Urinary bladder (tissue), 4 donors: ENCODE measurements around the gene JARID2. TPM values are rescaled to one million over a fixed set of nuclear protein-coding genes. Genes with fewer than 3 reads are reported as not detected.

Source experiments
- DNase-seq: peaks from one replicate; pipeline ENCODE4 v3.0.0-alpha.2; 2015; ENCODE audit errors: extremely low spot score
- H3K27ac ChIP-seq: one replicate; pipeline ENCODE4 v1.5.1; 2013; ENCODE audit warnings: low read depth, mild to moderate bottlenecking, moderate library complexity
- H3K36me3 ChIP-seq: one replicate; pipeline ENCODE4 v1.6.1; 2013; ENCODE audit warnings: mild to moderate bottlenecking, moderate library complexity; ENCODE audit not compliant: insufficient read depth
- H3K4me1 ChIP-seq: one replicate; pipeline ENCODE4 v1.6.1; 2013; ENCODE audit warnings: mild to moderate bottlenecking, moderate library complexity; ENCODE audit not compliant: insufficient read depth
- H3K4me3 ChIP-seq: one replicate; pipeline ENCODE4 v1.5.1; 2013; ENCODE audit warnings: low read depth, low read length
- WGBS: extraction: QIAGEN DNeasy Blood & Tissue Kit; methylation state at CpG from one replicate; pipeline ENCODE4 v1.1.7; 2013; 5-methylcytosine and 5-hydroxymethylcytosine counted together
- polyA plus RNA-seq: library from polyadenylated mRNA; stranded (reverse); fragments of 200-250 nt; gene quantifications from one replicate; pipeline ENCODE4 v1.2.3, GENCODE V29; 2013
- total RNA-seq: library from RNA; depleted of rRNA; stranded (reverse); fragments of >200 nt; gene quantifications from one replicate; pipeline ENCODE4 v1.2.3, GENCODE V29; 2014
- donor health status: healthy with polysubstance abuse.
- donor health status: healthy.

Gene JARID2
- total and polyA plus RNA-seq, 2 donors = 5.5 to 11.9 TPM

GRCh38 chr6:15338476-15338875 lies 92.6 kb downstream of the JARID2 start:
- H3K27ac ChIP-seq = no peak overlapping the region
- 89% methylated on average over 1 of the region's 1 CpG for WGBS
- DNase-seq = no peak

GRCh38 chr6:15339081-15339480 lies 93.2 kb downstream of the JARID2 start:
- H3K36me3 ChIP-seq = no peaks in the 10 kb centered on the region
- no peak for DNase-seq
- WGBS = 91% methylated on average over 4 of the region's 4 CpGs
- no peak overlapping the region for H3K27ac ChIP-seq
- no peak overlapping the region for H3K4me3 ChIP-seq
- peaks cover 5% of the 10 kb centered on the region for H3K4me1 ChIP-seq

More at GRCh38 chr6:15338476-15338875, 92.6 kb downstream of the JARID2 start:
- Histone ChIP-seq H3K4me1 (peaks cover 3% of the 10 kb centered on the region), H3K4me3 (no peak overlapping the region), H3K36me3 (no peaks in the 10 kb centered on the region)

DNA sequence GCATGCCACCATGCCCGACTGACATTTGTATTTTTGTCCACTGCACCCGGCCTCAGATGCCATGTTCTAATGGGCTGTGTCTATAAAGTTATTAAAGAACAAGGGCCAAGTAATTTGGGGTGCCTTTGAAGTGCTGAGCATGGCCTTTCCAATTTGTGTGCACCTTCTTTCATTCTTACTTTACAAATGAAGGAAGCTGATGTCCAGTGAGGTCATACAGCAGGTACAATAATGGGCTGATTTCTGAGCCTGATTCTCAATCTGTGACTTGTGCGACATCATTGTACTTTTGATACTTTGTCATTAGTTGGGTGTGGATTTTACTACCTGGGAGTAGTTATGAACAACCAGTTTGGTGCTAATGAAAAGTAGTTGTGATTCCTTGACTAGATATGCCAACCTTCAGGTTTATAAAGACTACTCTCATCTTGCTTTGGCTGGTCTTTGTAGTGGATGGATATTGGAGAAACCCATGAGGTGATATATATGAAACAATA lies 94.3 kb downstream of the JARID2 start:
- Histone ChIP-seq H3K4me3 (no peak overlapping the region), H3K4me1 (peaks cover 3% of the 10 kb centered on the region), H3K27ac (no peak overlapping the region), H3K36me3 (no peaks in the 10 kb centered on the region)
- WGBS = 98% methylated on average over 3 of the region's 3 CpGs
- DNase-seq = no peak

DNA sequence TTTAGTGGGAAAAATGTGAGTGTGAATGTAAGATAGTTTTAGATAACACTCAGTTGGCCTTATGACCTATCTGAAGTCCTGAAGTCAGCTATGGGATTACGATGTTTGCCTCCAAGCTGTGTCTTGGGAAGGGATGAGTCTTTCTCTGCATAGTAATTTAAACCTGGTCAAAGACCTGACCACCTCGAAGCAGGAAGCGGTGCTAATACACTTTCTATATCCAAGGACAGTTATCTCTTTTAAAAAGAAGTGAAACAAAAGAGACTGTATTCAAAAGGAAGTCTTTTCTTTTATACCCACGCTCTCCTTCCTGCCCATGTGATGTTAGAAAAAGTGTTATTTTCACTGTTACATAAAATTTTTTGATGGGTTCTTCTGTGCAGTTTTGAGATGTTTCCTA lies 94.9 kb downstream of the JARID2 start:
- no peak for DNase-seq
- Histone ChIP-seq H3K4me3 (no peak overlapping the region), H3K36me3 (no peaks in the 10 kb centered on the region), H3K4me1 (peaks cover 3% of the 10 kb centered on the region), H3K27ac (no peak overlapping the region)
- 72% methylated on average over 4 of the region's 4 CpGs for WGBS

- H3K4me1 ChIP-seq = peaks cover 3% of the 10 kb centered on the region
- H3K4me3 ChIP-seq = no peak overlapping the region
- H3K27ac ChIP-seq = no peak overlapping the region
- no peaks in the 10 kb centered on the region for H3K36me3 ChIP-seq
- 92% methylated on average over 3 of the region's 3 CpGs for WGBS
- no peak for DNase-seq
Measured at GRCh38 chr6:15341311-15342001, 95.6 kb downstream of the JARID2 start.

DNA sequence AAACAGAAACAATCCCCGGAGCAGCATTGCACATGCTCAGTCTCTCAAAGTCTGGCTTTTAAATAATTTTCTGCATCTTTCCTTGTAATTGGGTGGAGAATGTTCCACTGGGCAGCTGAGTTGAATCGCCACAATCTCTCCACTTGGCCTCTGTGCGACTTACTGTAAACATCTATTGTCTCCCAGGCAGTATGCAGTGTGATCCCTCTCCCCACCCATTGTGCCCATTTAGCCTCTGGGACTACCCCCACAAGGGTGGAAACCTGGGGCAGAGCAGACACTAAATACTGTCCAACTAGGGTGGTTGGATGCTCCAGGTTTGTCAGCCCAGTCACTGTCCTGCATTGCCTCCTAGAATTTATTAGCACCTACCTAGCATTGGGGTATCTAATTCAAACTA lies 96.2 kb downstream of the JARID2 start:
- no peaks in the 10 kb centered on the region for H3K36me3 ChIP-seq
- 79% methylated on average over 3 of the region's 3 CpGs for WGBS
- no peak for DNase-seq
- H3K27ac ChIP-seq = no peak overlapping the region
- H3K4me1 ChIP-seq = peaks cover 3% of the 10 kb centered on the region
- H3K4me3 ChIP-seq = no peak overlapping the region

GRCh38 chr6:15343490-15344191 lies 97.8 kb downstream of the JARID2 start:
- no peak overlapping the region for H3K4me3 ChIP-seq
- 80% methylated on average over 8 of the region's 8 CpGs for WGBS
- H3K4me1 ChIP-seq = peaks cover 2% of the 10 kb centered on the region
- no peaks in the 10 kb centered on the region for H3K36me3 ChIP-seq
- no peak for DNase-seq
- no peak overlapping the region for H3K27ac ChIP-seq

DNA sequence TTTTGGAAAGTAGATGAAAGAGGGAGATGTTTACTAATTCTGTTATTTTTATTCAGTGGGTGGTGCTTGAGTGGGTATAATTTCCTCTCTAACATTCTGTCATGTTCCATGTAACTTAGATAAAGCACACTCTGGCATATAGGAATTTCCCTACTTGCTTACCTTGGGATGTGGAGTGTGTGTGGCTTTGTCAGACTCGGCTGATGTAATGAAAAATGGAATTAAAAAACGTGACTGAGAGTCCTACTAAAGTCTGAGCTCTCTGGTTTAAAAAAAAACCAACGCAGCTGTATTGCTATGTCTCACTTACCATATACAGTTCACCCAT lies 98.3 kb downstream of the JARID2 start:
- peaks cover 1% of the 10 kb centered on the region for H3K4me1 ChIP-seq
- 73% methylated on average over 3 of the region's 3 CpGs for WGBS
- DNase-seq = no peak

DNA sequence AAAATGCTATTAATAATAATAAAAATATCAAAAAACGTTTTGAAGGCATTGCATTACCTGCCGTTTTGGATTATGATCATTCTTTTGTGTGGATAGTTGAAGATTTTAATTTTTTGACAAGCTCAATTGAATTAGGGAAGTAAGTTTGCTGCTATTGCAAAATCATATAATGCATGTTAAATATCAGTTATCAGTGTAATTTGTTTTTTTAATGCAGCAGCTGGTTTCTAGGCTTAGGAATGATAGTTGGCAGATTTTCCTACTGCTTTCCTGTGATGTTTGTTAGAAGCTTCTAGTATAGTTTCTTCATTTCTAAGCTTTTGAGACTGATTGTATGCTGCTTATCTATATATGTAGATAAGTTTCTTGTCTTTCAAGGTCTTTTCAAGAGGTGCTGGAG lies 99.0 kb downstream of the JARID2 start:
- WGBS = 65% methylated on average over 2 of the region's 2 CpGs
- no peak overlapping the region for H3K27ac ChIP-seq
- H3K4me1 ChIP-seq = peaks cover 1% of the 10 kb centered on the region
- no peak for DNase-seq
- no peaks in the 10 kb centered on the region for H3K36me3 ChIP-seq
- no peak overlapping the region for H3K4me3 ChIP-seq

More for the DNA sequence above, 98.3 kb downstream of the JARID2 start:
- no peaks in the 10 kb centered on the region for H3K36me3 ChIP-seq
- no peak overlapping the region for H3K27ac ChIP-seq
- no peak overlapping the region for H3K4me3 ChIP-seq

DNA sequence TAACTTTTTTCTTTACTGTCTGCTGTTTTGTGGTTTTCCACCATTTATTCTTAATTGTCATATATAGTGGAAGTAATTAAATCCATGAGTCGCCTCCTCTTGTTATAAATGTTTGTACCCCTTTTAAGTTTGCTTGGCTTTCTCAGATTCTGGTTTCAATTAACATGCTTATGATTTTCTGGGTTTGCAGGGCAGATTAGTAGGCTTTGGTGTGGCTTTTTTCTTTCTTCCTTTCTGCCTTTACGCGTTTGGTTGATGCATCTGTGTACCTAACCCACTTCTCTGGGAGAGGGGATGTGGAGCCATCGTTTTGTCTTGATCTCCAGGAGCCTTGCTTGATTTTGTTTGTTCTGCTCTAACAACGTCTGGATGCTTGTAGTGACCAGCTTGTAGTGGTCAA lies 100.4 kb downstream of the JARID2 start:
- H3K27ac ChIP-seq = no peak overlapping the region
- no peak overlapping the region for H3K4me3 ChIP-seq
- DNase-seq = no peak
- H3K4me1 ChIP-seq = peaks cover 1% of the 10 kb centered on the region
- no peaks in the 10 kb centered on the region for H3K36me3 ChIP-seq
- WGBS = 80% methylated on average over 5 of the region's 5 CpGs

DNA sequence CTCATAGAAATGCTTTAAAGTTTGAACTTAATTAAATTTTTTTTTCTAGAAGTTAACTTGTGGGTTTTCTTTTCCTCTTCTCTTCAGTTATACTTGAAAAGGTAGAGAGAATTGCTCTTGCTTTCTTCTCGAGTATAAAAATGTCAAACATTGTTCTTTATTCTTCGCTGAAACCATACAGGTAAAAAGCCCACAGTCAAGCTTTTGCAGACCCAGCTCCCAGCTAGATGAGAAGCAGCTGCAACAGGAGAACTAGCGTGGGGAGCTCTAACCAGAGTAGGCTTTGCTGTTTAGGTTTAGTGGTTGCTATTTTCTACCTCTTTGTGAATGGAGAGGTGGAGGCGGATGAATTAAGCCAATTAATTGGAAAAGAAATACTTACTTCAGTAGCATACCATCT lies 102.7 kb downstream of the JARID2 start:
- no peak overlapping the region for H3K27ac ChIP-seq
- no peak for DNase-seq
- peaks cover 1% of the 10 kb centered on the region for H3K4me1 ChIP-seq
- H3K4me3 ChIP-seq = no peak overlapping the region
- WGBS = 95% methylated on average over 4 of the region's 4 CpGs
- H3K36me3 ChIP-seq = no peaks in the 10 kb centered on the region

- no peaks in the 10 kb centered on the region for H3K36me3 ChIP-seq
- no peaks in the 10 kb centered on the region for H3K4me1 ChIP-seq
- no peak for DNase-seq
- no peak overlapping the region for H3K27ac ChIP-seq
- H3K4me3 ChIP-seq = no peak overlapping the region
- WGBS = 85% methylated on average over 5 of the region's 5 CpGs
Measured at GRCh38 chr6:15349379-15349778, 103.5 kb downstream of the JARID2 start.

DNA sequence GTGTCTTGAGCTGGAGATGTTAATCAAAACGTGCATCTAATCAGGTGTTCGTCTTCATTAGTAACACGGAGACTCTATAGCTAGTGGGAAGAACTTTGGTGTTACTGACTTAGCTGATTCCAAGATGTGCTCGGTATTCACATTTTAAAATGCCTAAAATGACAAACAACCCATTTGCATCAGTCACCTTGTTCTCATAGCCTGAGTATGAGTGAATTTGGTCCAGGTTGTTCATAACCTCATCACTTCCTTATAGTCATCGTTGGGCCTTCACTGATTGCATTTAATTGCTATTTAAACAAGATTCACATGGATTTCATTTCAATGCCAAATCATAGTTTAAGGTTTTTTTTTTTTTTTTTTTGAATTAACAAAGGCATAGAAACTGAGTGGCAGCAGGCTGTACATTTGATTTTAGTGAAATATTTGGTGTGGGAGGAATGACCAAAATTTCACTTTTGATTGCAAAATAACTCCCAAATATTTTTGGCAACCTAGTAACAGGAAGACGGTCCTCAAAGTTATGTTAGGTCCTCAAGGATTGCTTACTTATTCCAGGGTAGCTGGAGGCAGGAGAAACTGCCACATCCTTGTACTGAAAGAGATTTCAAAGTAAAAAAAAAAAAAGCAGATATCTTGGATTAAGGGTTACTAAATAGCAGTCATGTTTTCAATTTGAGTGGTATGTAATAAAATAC lies 104.7 kb downstream of the JARID2 start:
- no peak overlapping the region for H3K27ac ChIP-seq
- no peaks in the 10 kb centered on the region for H3K4me1 ChIP-seq
- no peak overlapping the region for H3K4me3 ChIP-seq
- no peak for DNase-seq
- no peaks in the 10 kb centered on the region for H3K36me3 ChIP-seq
- WGBS = 86% methylated on average over 6 of the region's 6 CpGs

DNA sequence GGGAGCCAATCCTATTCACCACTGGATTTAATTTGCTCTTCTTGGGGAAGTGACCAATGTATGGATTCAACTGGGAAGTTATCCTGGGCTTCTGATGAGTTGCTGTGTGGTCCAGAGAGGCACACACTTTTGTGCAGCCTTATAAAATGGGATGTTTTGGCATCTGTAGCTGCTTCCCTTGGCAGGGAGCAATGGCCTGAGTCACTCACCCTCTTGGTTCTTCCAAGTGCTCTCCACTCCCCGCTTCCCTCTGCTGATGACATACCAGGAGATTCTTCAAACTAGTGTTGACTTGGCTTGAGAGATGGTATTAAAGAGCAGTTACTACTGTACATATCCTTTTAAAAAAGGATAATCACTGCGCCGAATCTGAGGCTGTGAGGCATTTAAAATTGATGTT lies 105.8 kb downstream of the JARID2 start:
- no peak overlapping the region for H3K27ac ChIP-seq
- DNase-seq = no peak
- 31% methylated on average over 3 of the region's 3 CpGs for WGBS
- no peak overlapping the region for H3K4me3 ChIP-seq
- H3K36me3 ChIP-seq = no peaks in the 10 kb centered on the region
- H3K4me1 ChIP-seq = no peaks in the 10 kb centered on the region
